Effector memory CD4-positive, alpha-beta T cell (primary cell): ENCODE data around the gene ZNF496.

ENCODE experiments used
- DNase-seq, 3 donors: peaks; one replicate each; pipeline ENCODE4 v3.0.0-alpha.2; 2020
- H3K27ac ChIP-seq: 2 replicates; pipeline ENCODE4 v1.7.0; 2013; ENCODE audit warnings: mild to moderate bottlenecking, low read length, moderate library complexity; ENCODE audit not compliant: insufficient read depth, poor library complexity, severe bottlenecking
- H3K27me3 ChIP-seq: replicated peaks from 2 replicates; pipeline ENCODE4 v1.7.0; 2013; ENCODE audit warnings: mild to moderate bottlenecking, low read length; ENCODE audit not compliant: insufficient read depth, control insufficient read depth, poor library complexity, severe bottlenecking
- H3K36me3 ChIP-seq: 2 replicates; pipeline ENCODE4 v1.7.0; 2013; ENCODE audit warnings: mild to moderate bottlenecking, low read length, moderate library complexity; ENCODE audit not compliant: control insufficient read depth, insufficient read depth
- H3K4me1 ChIP-seq: 2 replicates; pipeline ENCODE4 v1.7.0; 2013; ENCODE audit warnings: low read length, mild to moderate bottlenecking; ENCODE audit not compliant: control insufficient read depth, insufficient read depth, poor library complexity, severe bottlenecking
- H3K4me3 ChIP-seq: 2 replicates; pipeline ENCODE4 v1.7.0; 2013; ENCODE audit warnings: low read length, low read depth, mild to moderate bottlenecking; ENCODE audit not compliant: insufficient read depth, poor library complexity, severe bottlenecking
- H3K9me3 ChIP-seq: 2 replicates; pipeline ENCODE4 v1.7.0; 2013; ENCODE audit warnings: mild to moderate bottlenecking, low read length, moderate library complexity; ENCODE audit not compliant: control insufficient read depth

Gene ZNF496

DNA sequence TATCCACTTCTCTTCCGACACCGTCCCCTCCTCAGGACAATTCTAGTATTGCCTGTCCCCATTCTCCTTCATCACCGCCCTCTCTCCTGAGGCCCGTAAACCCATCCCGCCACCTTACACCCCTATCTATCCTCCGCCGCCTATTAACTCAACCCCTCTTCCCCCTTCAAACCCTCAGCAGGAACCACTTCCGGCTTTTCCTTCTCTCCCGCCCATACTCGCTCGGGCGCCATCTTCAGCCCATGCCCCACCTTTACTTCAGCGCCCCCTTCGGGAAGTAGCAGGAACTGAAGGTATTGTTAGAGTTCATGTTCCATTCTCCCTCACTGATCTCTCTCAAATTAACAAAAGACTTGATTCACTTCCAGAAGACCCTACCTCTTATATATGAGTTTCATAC, 44.2 kb downstream of the ZNF496 start:
- Histone ChIP-seq H3K36me3 (no peaks in the 10 kb centered on the region), H3K9me3 (no peaks in the 10 kb centered on the region), H3K27ac (no peak overlapping the region), H3K4me3 (no peak overlapping the region), H3K4me1 (no peaks in the 10 kb centered on the region), H3K27me3 (no peaks in the 10 kb centered on the region)
- no peak for DNase-seq

DNA sequence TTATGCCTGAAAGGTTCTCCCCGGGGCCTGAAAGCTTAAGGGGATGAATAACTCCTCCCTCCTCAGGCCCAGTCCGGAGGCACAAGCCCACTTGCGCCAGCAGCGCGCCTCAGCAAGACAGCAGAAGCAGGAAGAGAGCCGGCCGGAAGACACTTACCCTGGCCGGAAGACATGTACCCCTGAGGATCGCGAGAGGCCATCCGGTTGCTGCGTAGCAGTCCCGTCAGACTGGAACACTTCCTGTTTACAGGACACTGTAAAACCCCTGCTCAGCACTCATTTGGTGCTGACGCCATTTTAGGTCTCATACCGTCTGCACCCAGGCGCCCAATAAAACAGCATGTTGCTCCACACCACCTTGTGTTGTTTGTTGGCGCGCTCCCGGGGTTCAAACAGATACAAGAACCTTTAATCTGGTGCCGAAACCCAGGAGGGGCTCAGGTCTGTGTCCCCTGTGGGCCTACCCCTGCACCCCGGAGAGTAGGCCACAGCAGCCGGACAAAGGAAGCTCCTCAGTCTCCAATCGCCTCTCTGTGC, 45.5 kb downstream of the ZNF496 start:
- no peaks in the 10 kb centered on the region for H3K4me1 ChIP-seq

DNA sequence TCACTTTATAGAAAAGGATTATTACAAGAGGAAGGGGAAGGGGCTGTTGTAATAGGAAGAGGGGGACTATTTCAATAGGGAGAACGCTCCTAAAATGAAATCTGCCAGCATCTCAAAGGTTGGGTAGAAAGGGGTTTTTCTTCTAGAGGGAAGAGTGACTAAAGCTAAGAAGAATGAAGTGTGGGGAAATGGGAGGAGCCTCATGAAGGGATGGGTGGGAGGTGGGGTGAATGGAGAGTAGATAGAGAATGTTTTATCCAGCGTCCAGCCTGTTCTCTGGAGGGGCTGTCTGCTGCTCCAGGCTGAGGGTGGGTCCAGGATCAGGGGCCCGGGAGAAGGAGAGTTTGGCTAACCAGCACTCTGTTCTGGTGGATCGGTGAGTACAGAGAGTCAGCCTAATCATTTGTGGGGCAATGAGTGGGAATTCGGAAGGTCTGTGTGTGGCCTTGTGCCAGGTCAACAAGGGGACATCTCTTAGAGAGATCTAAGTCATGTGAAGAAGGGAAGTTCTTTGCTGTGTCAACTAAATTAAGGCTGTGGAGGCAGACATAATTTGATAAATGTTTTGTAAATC, 50.6 kb downstream of the ZNF496 start:
- Histone ChIP-seq H3K4me1 (no peaks in the 10 kb centered on the region), H3K36me3 (no peaks in the 10 kb centered on the region), H3K27ac (no peak overlapping the region), H3K27me3 (no peaks in the 10 kb centered on the region), H3K9me3 (no peaks in the 10 kb centered on the region), H3K4me3 (no peak overlapping the region)
- no peak for DNase-seq

More for the DNA sequence above, 45.5 kb downstream of the ZNF496 start:
- Histone ChIP-seq H3K27ac (no peak overlapping the region), H3K4me3 (no peak overlapping the region), H3K27me3 (no peaks in the 10 kb centered on the region), H3K36me3 (no peaks in the 10 kb centered on the region), H3K9me3 (no peaks in the 10 kb centered on the region)
- DNase-seq, result no peak

DNA sequence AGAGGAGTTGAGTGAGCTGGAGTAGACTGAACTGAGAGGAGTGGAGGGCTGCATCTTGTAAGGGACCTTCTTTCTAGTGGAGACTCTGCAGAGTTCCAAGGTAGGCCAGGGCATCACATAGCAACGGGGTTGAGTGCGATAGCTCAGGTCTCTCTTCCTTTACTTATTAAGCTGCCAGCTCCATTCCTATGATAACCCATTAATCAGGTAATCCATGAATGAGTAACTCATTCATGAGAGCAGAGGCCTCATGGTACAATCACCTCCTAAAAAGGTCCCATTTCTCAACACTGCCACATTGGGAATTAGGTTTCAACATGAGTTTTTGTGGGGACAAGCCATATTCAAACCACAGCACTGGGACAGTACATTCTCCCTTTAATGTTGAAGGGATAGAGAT, 54.5 kb downstream of the ZNF496 start:
- no peak overlapping the region for H3K27ac ChIP-seq
- H3K4me3 ChIP-seq, result no peak overlapping the region
- no peaks in the 10 kb centered on the region for H3K36me3 ChIP-seq
- no peaks in the 10 kb centered on the region for H3K4me1 ChIP-seq
- no peaks in the 10 kb centered on the region for H3K27me3 ChIP-seq
- H3K9me3 ChIP-seq, result no peaks in the 10 kb centered on the region
- DNase-seq, result no peak

DNA sequence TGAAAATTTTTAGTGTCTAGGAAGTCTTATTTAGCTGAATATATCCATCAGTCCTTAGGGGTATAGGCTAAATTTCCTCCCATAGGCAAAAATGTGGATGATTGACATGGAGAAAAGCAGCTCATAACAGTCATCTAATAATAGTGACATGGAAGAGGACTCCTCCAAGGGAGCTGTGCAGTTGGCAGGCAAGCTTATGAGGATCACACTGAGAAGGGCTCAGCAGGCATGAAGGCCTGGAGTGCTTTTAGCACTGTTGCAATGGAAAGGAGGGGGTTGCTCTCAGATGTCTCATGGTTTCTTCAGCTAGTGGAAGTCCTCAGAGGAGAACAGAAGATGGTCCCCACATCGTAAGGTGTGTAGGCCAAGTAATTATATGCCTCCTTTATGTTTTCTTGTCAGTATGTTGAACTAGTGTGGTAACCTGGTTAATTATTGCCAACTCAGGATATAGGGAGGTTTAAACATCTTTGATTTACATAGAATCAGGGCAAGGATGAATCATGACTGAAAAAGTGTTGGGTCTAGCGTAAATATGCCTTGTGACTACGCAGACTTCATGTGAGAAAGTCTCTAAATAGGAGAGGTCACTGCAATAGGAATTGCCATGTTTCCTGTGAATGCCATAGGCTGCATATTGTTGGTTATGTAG, 56.9 kb downstream of the ZNF496 start:
- Histone ChIP-seq H3K9me3 (no peaks in the 10 kb centered on the region), H3K36me3 (no peaks in the 10 kb centered on the region), H3K4me3 (no peak overlapping the region), H3K27me3 (no peaks in the 10 kb centered on the region), H3K4me1 (no peaks in the 10 kb centered on the region), H3K27ac (no peak overlapping the region)
- no peak for DNase-seq

DNA sequence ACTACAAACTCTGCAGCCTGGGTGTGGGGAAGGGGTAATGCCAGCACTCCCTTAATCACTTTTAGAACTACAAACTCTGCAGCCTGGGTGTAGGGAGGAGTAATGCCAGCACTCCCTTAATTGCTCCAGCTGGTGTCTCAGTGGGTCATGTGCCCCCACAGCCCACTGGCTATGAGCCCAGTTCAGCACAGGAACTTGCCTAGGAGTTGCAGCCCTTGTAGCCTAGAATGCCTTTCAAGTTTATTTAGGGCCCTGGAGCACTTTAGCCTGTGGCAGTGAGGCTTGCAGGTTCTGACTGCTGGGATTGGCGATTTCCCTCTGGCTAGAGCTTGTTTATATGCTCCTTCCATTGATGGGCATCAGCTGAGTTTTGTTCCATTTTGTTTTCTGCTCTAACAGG, 58.7 kb downstream of the ZNF496 start:
- Histone ChIP-seq H3K27ac (no peak overlapping the region), H3K4me1 (no peaks in the 10 kb centered on the region), H3K9me3 (no peaks in the 10 kb centered on the region), H3K4me3 (no peak overlapping the region), H3K27me3 (no peaks in the 10 kb centered on the region), H3K36me3 (no peaks in the 10 kb centered on the region)
- no peak for DNase-seq

DNA sequence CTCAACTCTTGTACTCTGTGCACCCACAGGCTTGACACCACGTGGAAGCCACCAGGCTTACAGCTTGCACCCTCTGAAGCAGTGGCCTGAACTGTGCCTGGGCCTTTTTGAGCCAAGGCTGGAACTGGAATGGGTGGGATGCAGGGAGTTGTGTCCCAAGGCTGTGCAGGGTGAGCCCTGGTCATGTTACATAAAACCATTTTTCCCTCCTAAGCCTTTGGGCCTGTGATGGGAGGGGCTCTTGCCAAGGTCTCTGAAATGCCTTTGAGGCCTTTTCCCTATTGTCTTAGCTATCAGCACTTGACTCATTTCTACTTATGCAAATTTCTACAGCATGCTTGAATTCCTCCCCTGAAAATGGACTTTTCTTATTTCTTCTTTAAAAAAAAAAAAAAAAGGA, 61.7 kb downstream of the ZNF496 start:
- Histone ChIP-seq H3K4me3 (no peak overlapping the region), H3K4me1 (no peaks in the 10 kb centered on the region), H3K9me3 (no peaks in the 10 kb centered on the region), H3K27me3 (no peaks in the 10 kb centered on the region), H3K27ac (no peak overlapping the region), H3K36me3 (no peaks in the 10 kb centered on the region)
- no peak for DNase-seq

DNA sequence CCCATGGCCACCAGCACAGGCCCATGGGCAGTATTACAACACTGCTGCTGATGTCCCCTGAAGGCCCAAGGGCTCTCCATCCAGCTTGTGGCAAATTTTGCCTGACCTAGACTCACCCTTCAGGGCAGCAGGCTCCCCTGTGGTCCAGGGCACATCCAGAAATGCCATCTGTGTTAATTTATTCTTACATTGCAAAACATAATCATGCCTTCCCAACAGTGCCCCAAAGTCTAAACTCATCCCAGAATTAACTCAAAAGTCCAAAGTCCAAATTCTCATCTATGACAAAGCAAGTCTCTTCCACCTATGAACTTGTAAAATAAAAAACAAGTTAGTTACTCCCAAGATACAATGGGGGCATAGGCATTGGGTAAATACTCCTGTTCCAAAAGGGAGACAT, 62.5 kb downstream of the ZNF496 start:
- no peaks in the 10 kb centered on the region for H3K36me3 ChIP-seq
- H3K4me1 ChIP-seq, result no peaks in the 10 kb centered on the region

DNA sequence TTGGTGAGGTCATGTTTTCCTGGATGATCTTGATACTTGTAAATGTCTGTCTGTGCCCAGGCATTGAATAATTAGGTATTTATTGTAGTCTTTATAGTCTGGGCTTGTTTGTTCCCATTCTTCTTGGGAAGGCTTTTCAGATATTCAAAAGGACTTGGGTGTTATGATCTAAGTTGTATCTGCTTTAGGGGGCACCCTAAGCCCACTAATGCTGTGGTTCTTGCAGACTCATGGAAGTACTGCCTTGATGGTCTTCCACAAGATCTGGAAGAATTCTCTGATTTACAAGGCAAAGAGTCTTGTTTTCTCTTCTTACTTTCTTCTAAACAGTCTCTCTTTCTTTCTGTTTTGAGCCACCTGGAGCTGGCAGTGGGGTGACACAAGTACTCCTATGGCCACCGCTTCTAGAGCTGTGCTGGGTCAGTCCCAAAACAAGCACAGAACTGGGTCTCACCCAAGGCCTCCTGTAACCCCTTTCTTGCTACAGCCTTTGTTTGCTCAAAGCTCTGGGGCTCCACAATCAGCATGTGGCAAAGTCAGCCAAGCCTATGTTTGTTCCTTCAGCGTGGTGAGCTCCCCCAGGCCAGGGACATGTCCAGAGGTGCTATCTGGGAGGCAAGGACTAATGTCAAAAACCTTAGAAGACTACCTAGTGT, 63.1 kb downstream of the ZNF496 start:
- Histone ChIP-seq H3K27ac (no peak overlapping the region), H3K36me3 (no peaks in the 10 kb centered on the region), H3K4me3 (no peak overlapping the region), H3K4me1 (no peaks in the 10 kb centered on the region), H3K27me3 (no peaks in the 10 kb centered on the region), H3K9me3 (no peaks in the 10 kb centered on the region)
- no peak for DNase-seq

More for the DNA sequence above, 62.5 kb downstream of the ZNF496 start:
- Histone ChIP-seq H3K9me3 (no peaks in the 10 kb centered on the region), H3K27me3 (no peaks in the 10 kb centered on the region), H3K27ac (no peak overlapping the region), H3K4me3 (no peak overlapping the region)
- no peak for DNase-seq

DNA sequence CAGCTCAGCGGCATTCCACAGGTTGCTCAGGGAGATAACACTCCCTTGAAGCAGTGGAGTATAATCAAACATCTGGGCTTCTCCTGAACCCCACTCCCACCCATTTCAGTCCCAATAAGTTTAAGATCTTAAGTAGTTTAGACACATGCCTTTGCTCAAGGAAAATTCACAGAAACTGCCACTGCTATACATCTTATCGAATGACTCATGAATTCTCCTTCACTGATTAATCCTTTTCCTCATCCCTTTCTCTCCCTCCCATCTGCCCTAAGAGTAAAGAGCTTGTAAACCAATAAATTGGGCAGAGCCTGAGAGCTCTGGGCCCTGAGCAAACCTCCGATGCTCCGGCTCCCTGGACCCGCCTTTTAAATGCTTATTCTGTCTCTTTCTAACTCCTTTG, 65.6 kb downstream of the ZNF496 start:
- no peak for DNase-seq
- Histone ChIP-seq H3K9me3 (no peaks in the 10 kb centered on the region), H3K4me1 (no peaks in the 10 kb centered on the region), H3K36me3 (no peaks in the 10 kb centered on the region), H3K4me3 (no peak overlapping the region), H3K27me3 (no peaks in the 10 kb centered on the region), H3K27ac (no peak overlapping the region)
